DND-41 (cell line): ENCODE results near the gene CD69.
A peak's percentile ranks its signal among the peaks of the same experiment; 100 is the strongest.

Experiments used
- ATAC-seq: fragments of 200-7000 bp; cut with Tn5 transposase; 3 replicates; pipeline ENCODE4 v1.9.1; 2021; ENCODE audit warnings: low read depth; ENCODE audit not compliant: insufficient read depth
- DNase-seq: peaks from one replicate; pipeline ENCODE4 v3.0.0-alpha.2; 2020
- H2AFZ ChIP-seq: 2 replicates; pipeline ENCODE4 v1.6.0; 2012; ENCODE audit warnings: low read depth, low read length
- H3K27ac ChIP-seq: 2 replicates; pipeline ENCODE4 v1.5.1; 2012; ENCODE audit warnings: low read length, inconsistent platforms
- H3K27me3 ChIP-seq: fragments of 200-600 bp; sonication (generic); 2 replicates; pipeline ENCODE4 v1.6.0; 2012; ENCODE audit warnings: low read length, mild to moderate bottlenecking, inconsistent platforms; ENCODE audit not compliant: insufficient read depth, poor library complexity
- H3K36me3 ChIP-seq: 2 replicates; pipeline ENCODE4 v1.5.1; 2012; ENCODE audit warnings: low read length, inconsistent platforms; ENCODE audit not compliant: insufficient read depth
- H3K4me1 ChIP-seq: 2 replicates; pipeline ENCODE4 v1.5.1; 2012; ENCODE audit warnings: mild to moderate bottlenecking, low read length; ENCODE audit not compliant: insufficient read depth
- H3K4me2 ChIP-seq: 2 replicates; pipeline ENCODE4 v1.6.0; 2012; ENCODE audit warnings: mild to moderate bottlenecking, moderate library complexity, low read length, inconsistent platforms; ENCODE audit not compliant: insufficient read depth
- H3K4me3 ChIP-seq, 2 experiments: fragments of 200-600 bp in 1 of 2; shearing (Covaris generic) in 1 of 2; 2 replicates each; pipeline ENCODE4 v1.5.1; 2012 to 2016; ENCODE audit warnings: inconsistent platforms in 2 of 2, low read length in 2 of 2, mild to moderate bottlenecking in 2 of 2, low read depth in 1 of 2, moderate library complexity in 1 of 2
- H3K79me2 ChIP-seq: 2 replicates; pipeline ENCODE4 v1.6.0; 2012; ENCODE audit warnings: low read length, inconsistent platforms; ENCODE audit not compliant: insufficient read depth
- H3K9ac ChIP-seq: 2 replicates; pipeline ENCODE4 v1.6.0; 2012; ENCODE audit warnings: low read depth, mild to moderate bottlenecking, inconsistent platforms, low read length, moderate library complexity
- H3K9me3 ChIP-seq: 2 replicates; pipeline ENCODE4 v1.5.1; 2012; ENCODE audit warnings: low read length, moderate library complexity, mild to moderate bottlenecking, inconsistent platforms; ENCODE audit not compliant: insufficient read depth, severe bottlenecking
- H4K20me1 ChIP-seq: 2 replicates; pipeline ENCODE4 v1.6.0; 2012; ENCODE audit warnings: low read length; ENCODE audit not compliant: insufficient read depth
- CTCF ChIP-seq: IDR thresholded peaks from 2 replicates; pipeline ENCODE4 v1.5.1; 2012; ENCODE audit warnings: borderline replicate concordance, low read length, moderate library complexity, mild to moderate bottlenecking; ENCODE audit not compliant: poor library complexity, severe bottlenecking; ENCODE audit errors: extremely low read depth
- EZH2 ChIP-seq: IDR thresholded peaks from 3 replicates; pipeline ENCODE4 v1.6.1; 2012; ENCODE audit warnings: borderline replicate concordance, low read depth, mild to moderate bottlenecking, moderate library complexity, low read length, inconsistent platforms; ENCODE audit not compliant: severe bottlenecking

Gene CD69

GRCh38 chr12:9776781-9777180, 16.1 kb upstream of the CD69 start:
- H3K79me2 ChIP-seq, result no peaks in the 10 kb centered on the region
- TF ChIP-seq CTCF, result no peak
- no peak for TF ChIP-seq EZH2
- no peaks in the 10 kb centered on the region for H3K36me3 ChIP-seq
- no peak overlapping the region for H3K27ac ChIP-seq
- H3K4me3 ChIP-seq, result no peak overlapping the region
- no peak overlapping the region for H3K9ac ChIP-seq
- no peaks in the 10 kb centered on the region for H3K27me3 ChIP-seq
- no peak for DNase-seq
- no peak overlapping the region for H2AFZ ChIP-seq
- peaks cover 42% of the 10 kb centered on the region for H3K4me1 ChIP-seq
- H3K9me3 ChIP-seq, result no peaks in the 10 kb centered on the region
- ATAC-seq, result no peak
- H4K20me1 ChIP-seq, result no peaks in the 10 kb centered on the region
- H3K4me2 ChIP-seq, result no peak overlapping the region

GRCh38 chr12:9773216-9773877, 12.6 kb upstream of the CD69 start:
- Histone ChIP-seq H3K4me2 (peak overlapping the region; percentile 63), H3K79me2 (no peaks in the 10 kb centered on the region), H3K27me3 (no peaks in the 10 kb centered on the region), H3K9ac (peak overlapping the region; percentile 39), H2AFZ (peak overlapping the region; percentile 48), H4K20me1 (no peaks in the 10 kb centered on the region), H3K4me3 (peak overlapping the region in 1 of 2 experiments; percentile 38; a peak in 1 of 4 replicates), H3K4me1 (peaks cover 48% of the 10 kb centered on the region), H3K27ac (peak overlapping the region; percentile 83), H3K9me3 (no peaks in the 10 kb centered on the region), H3K36me3 (no peaks in the 10 kb centered on the region)
- ATAC-seq (peak; percentile 92), DNase-seq (no peak)
- TF ChIP-seq CTCF (no peak), EZH2 (no peak)

DNA sequence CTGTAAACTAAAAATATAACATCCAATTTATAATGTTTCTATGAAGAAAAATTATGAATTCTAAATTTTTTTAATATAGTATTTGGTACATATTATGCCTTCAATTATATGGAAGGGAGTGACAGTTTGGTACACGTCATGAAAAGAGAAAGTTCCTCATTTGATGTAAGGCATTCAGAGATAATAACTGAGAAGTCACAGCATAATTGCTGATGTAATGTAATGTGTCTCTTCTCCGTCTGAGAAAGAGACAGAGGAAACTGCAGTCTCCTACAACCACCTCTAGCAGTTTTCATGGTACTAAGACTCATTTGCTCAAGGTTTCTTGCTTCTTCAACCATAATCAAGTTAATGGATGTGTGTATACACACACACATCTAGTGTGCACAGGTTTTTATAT, 2.3 kb upstream of the CD69 start:
- Histone ChIP-seq H3K36me3 (no peaks in the 10 kb centered on the region; the same call in 1 of the 2 replicates), H3K4me2 (no peak overlapping the region), H3K9me3 (no peaks in the 10 kb centered on the region), H3K4me3 (no peak overlapping the region), H3K27me3 (no peaks in the 10 kb centered on the region), H3K79me2 (peaks cover 26% of the 10 kb centered on the region), H4K20me1 (no peaks in the 10 kb centered on the region), H2AFZ (no peak overlapping the region), H3K9ac (no peak overlapping the region), H3K4me1 (peaks cover 76% of the 10 kb centered on the region), H3K27ac (peak overlapping the region; percentile 10; the same call in 1 of the 2 replicates)
- DNase-seq, result no peak
- no peak for TF ChIP-seq CTCF
- TF ChIP-seq EZH2, result no peak
- ATAC-seq, result no peak

DNA sequence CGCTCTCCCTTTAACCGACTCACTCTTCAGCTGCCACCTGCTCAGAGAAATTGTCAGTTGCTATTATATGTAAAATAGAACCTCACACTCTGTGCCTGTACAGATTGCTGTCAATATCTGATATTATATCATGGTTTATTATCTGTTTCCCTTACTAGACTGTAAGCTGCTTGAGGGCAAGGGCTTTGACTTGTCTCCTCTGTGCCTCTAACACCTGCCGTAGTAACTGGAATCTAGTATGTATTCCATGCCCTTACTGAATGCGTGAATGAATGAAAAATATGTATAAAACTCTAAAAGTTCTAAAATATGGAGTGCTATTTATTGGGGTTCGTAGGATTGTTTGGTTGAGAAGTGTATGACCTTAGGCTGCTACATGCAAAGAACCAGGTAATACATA, 1.7 kb upstream of the CD69 start:
- H3K4me1 ChIP-seq, result peaks cover 81% of the 10 kb centered on the region
- 0 out of 4 replicates have a peak overlapping the region, but pooled peaks of 1 of the 2 experiments have one; percentile 63 for H3K4me3 ChIP-seq
- ATAC-seq, result no peak
- H3K9ac ChIP-seq, result no peak overlapping the region
- peaks cover 33% of the 10 kb centered on the region for H3K79me2 ChIP-seq
- H3K36me3 ChIP-seq, result no peaks in the 10 kb centered on the region; the same call in 1 of the 2 replicates
- TF ChIP-seq EZH2 (no peak), CTCF (no peak)
- H3K27me3 ChIP-seq, result no peaks in the 10 kb centered on the region
- no peak for DNase-seq
- no peaks in the 10 kb centered on the region for H3K9me3 ChIP-seq
- no peak overlapping the region for H2AFZ ChIP-seq
- H4K20me1 ChIP-seq, result no peaks in the 10 kb centered on the region
- peak overlapping the region; percentile 71 for H3K4me2 ChIP-seq
- H3K27ac ChIP-seq, result peak overlapping the region; percentile 92
